Stimulated activated CD4-positive, alpha-beta T cell treated with anti-CD3 and anti-CD28 coated beads, Interleukin-1b, Interleukin-23, amount 100 ng/mL, for 4 hours (primary cell): Measurements from ENCODE around the gene C10orf143.

ENCODE experiments used
- DNase-seq, 2 donors: peaks; one replicate each; pipeline ENCODE4 v3.0.0-alpha.2; 2020; ENCODE audit warnings: low read depth in 2 of 2

Gene C10orf143

GRCh38 chr10:130016095-130016494, 94.5 kb downstream of the C10orf143 start:
- DNase-seq = no peak

- DNase-seq = no peak
Measured at GRCh38 chr10:130015075-130015695, 95.4 kb downstream of the C10orf143 start.

- DNase-seq = no peak
Measured at GRCh38 chr10:130014263-130015074, 96.2 kb downstream of the C10orf143 start.
